Hepatocyte (in vitro differentiated cells): ENCODE measurements around the gene CCER1. TPM values are rescaled to one million over a fixed set of nuclear protein-coding genes. Genes with fewer than 3 reads are reported as not detected.

Experiments used
- DNase-seq: peaks from one replicate; pipeline ENCODE4 v3.0.0-alpha.2; 2016; ENCODE audit warnings: low spot score
- H2AFZ ChIP-seq: fragments of 200-600 bp; sonication (generic); 2 replicates; pipeline ENCODE4 v1.6.0; 2016; ENCODE audit warnings: antibody characterized with exemption, mild to moderate bottlenecking
- H3K27ac ChIP-seq: fragments of 200-600 bp; sonication (generic); 2 replicates; pipeline ENCODE4 v1.5.1; 2016; ENCODE audit warnings: mild to moderate bottlenecking
- H3K27me3 ChIP-seq: fragments of 200-600 bp; sonication (generic); 2 replicates; pipeline ENCODE4 v1.6.1; 2016
- H3K36me3 ChIP-seq: fragments of 200-600 bp; sonication (generic); replicated peaks from 2 replicates; pipeline ENCODE4 v1.5.1; 2016; ENCODE audit warnings: low read depth; ENCODE audit not compliant: insufficient read depth
- H3K4me1 ChIP-seq: fragments of 200-600 bp; sonication (generic); 2 replicates; pipeline ENCODE4 v1.5.1; 2016; ENCODE audit warnings: mild to moderate bottlenecking, moderate library complexity; ENCODE audit not compliant: insufficient read depth
- H3K4me2 ChIP-seq: fragments of 200-600 bp; sonication (generic); 2 replicates; pipeline ENCODE4 v1.6.0; 2016
- H3K4me3 ChIP-seq: fragments of 200-600 bp; sonication (generic); 2 replicates; pipeline ENCODE4 v1.5.1; 2016; ENCODE audit warnings: mild to moderate bottlenecking
- H3K79me2 ChIP-seq: fragments of 200-600 bp; sonication (generic); 2 replicates; pipeline ENCODE4 v1.6.0; 2017; ENCODE audit warnings: mild to moderate bottlenecking
- H3K9me2 ChIP-seq: fragments of 200-600 bp; sonication (generic); replicated peaks from 2 replicates; pipeline ENCODE4 v1.6.0; 2017; ENCODE audit warnings: mild to moderate bottlenecking; ENCODE audit not compliant: insufficient read depth
- H3K9me3 ChIP-seq: fragments of 200-600 bp; sonication (generic); 2 replicates; pipeline ENCODE4 v1.5.1; 2016; ENCODE audit warnings: low read depth, mild to moderate bottlenecking
- H4K20me1 ChIP-seq: fragments of 200-600 bp; sonication (generic); 2 replicates; pipeline ENCODE4 v1.6.0; 2016; ENCODE audit warnings: mild to moderate bottlenecking; ENCODE audit not compliant: insufficient read depth, poor library complexity, severe bottlenecking
- EZH2 ChIP-seq: fragments of 200-600 bp; sonication (generic); IDR thresholded peaks from 2 replicates; pipeline ENCODE4 v1.6.1; 2016; ENCODE audit warnings: antibody characterized with exemption, mild to moderate bottlenecking, borderline replicate concordance
- EZH2phosphoT487 ChIP-seq: fragments of 200-600 bp; sonication (generic); IDR thresholded peaks from one replicate; pipeline ENCODE4 v1.6.1; 2018; ENCODE audit warnings: antibody characterized with exemption, mild to moderate bottlenecking, low read depth, moderate library complexity; ENCODE audit not compliant: unreplicated experiment, severe bottlenecking
- WGBS: methylation state at CpG from one replicate; pipeline ENCODE4 v1.1.6; 2016; ENCODE audit warnings: low lambda C conversion rate; ENCODE audit errors: missing lambda C conversion rate; 5-methylcytosine and 5-hydroxymethylcytosine counted together
- polyA plus RNA-seq: library from polyadenylated mRNA; unstranded; fragments of >200 nt; fragmentation: Nextera tagmentation; extraction: Ambion mirVana; gene quantifications from 2 replicates; pipeline ENCODE4 v1.2.1, GENCODE V29; 2016
- total RNA-seq: library from RNA; depleted of rRNA; stranded (reverse); fragments of >200 nt; gene quantifications from 2 replicates; pipeline ENCODE4 v1.2.3, GENCODE V29; 2014
- TF ChIP-seq, protein P1 (sequence below): fragments of 200-600 bp; sonication (generic); IDR thresholded peaks from 2 replicates; pipeline ENCODE4 v1.5.1; 2016; ENCODE audit warnings: antibody characterized with exemption, mild to moderate bottlenecking; ENCODE audit not compliant: poor library complexity

CCER1 gene
- total and polyA plus RNA-seq, 2 experiments from 2014 or later, result not detected

DNA sequence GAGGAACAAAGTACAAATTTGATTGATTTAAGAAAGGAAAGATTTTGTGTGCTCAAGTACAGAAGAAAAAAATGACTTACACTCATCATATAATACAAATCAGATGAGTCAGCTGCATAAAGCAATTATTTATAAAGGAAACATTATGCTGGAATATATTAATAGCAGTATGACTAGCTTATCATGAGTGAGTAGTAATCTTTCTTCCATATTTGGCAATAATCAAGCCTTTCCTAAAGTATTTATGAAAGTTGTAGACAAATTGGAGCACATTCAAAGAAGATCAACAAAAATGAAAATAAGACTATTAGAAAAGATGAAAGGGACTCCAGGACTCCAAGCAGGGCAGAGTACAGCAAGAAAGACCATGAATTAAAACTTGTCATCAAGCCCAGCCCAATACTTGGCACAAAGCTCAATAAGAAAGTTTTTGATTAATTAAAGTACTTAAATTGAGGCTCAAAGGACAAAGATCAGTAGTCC lies 32.8 kb downstream of the CCER1 start:
- no peak overlapping the region for H3K4me3 ChIP-seq
- TF ChIP-seq, protein P1, sequence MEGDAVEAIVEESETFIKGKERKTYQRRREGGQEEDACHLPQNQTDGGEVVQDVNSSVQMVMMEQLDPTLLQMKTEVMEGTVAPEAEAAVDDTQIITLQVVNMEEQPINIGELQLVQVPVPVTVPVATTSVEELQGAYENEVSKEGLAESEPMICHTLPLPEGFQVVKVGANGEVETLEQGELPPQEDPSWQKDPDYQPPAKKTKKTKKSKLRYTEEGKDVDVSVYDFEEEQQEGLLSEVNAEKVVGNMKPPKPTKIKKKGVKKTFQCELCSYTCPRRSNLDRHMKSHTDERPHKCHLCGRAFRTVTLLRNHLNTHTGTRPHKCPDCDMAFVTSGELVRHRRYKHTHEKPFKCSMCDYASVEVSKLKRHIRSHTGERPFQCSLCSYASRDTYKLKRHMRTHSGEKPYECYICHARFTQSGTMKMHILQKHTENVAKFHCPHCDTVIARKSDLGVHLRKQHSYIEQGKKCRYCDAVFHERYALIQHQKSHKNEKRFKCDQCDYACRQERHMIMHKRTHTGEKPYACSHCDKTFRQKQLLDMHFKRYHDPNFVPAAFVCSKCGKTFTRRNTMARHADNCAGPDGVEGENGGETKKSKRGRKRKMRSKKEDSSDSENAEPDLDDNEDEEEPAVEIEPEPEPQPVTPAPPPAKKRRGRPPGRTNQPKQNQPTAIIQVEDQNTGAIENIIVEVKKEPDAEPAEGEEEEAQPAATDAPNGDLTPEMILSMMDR, result no peak
- no peak for TF ChIP-seq EZH2phosphoT487
- TF ChIP-seq EZH2, result no peak
- no peak overlapping the region for H2AFZ ChIP-seq
- no peaks in the 10 kb centered on the region for H3K79me2 ChIP-seq
- no peaks in the 10 kb centered on the region for H4K20me1 ChIP-seq
- no peak for DNase-seq
- H3K27ac ChIP-seq, result no peak overlapping the region
- no peaks in the 10 kb centered on the region for H3K27me3 ChIP-seq
- H3K4me2 ChIP-seq, result no peak overlapping the region
- no peaks in the 10 kb centered on the region for H3K36me3 ChIP-seq
- H3K4me1 ChIP-seq, result peaks cover 3% of the 10 kb centered on the region
- no peaks in the 10 kb centered on the region for H3K9me2 ChIP-seq
- H3K9me3 ChIP-seq, result no peaks in the 10 kb centered on the region

DNA sequence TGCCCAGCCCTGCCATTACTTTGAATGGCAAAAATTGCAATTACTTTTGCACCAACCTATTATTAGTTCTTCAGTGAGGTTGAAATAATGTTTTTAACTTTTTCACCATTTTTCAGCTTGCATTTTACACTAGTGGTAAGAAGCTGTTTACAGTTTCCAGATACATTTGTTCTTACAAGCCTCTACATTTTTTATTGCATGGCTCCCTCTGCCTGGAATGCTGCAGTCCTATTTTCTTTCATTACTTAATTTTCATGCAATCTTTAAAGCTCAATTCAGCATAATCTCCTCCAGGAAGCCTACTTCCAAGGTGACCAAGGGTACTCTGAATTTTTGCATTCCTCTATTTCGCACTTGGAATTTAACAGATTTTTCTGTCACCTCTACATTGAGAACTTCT lies 33.4 kb downstream of the CCER1 start:
- WGBS, result 92% methylated on average over 1 of the region's 1 CpG
- H3K79me2 ChIP-seq, result no peaks in the 10 kb centered on the region
- H3K9me2 ChIP-seq, result no peaks in the 10 kb centered on the region
- TF ChIP-seq EZH2, result no peak
- TF ChIP-seq, protein P1, result no peak
- no peak for TF ChIP-seq EZH2phosphoT487
- H3K4me2 ChIP-seq, result no peak overlapping the region
- no peaks in the 10 kb centered on the region for H3K36me3 ChIP-seq
- H3K4me3 ChIP-seq, result no peak overlapping the region
- peaks cover 3% of the 10 kb centered on the region for H3K4me1 ChIP-seq
- H4K20me1 ChIP-seq, result no peaks in the 10 kb centered on the region
- H3K9me3 ChIP-seq, result no peaks in the 10 kb centered on the region
- no peaks in the 10 kb centered on the region for H3K27me3 ChIP-seq
- H2AFZ ChIP-seq, result no peak overlapping the region
- H3K27ac ChIP-seq, result no peak overlapping the region
- no peak for DNase-seq

DNA sequence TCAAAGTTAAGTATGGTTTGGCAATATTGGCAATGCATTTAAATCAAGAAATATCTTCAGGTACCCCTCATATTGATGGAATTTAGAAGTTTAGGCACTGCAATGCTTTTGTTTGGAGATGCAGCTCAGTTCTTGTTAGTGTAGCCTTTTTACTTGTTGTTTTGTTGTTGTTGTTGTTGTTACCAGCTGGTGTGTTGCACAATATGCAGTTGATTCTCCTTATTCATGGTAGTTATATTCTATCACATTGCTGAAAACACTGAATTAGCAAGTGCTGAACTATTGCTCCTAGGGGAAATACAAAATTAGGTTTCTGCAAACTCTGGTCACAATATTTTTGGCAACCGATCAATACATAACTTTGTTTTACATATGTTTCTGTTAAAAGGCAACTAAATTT lies 34.8 kb downstream of the CCER1 start:
- H3K4me2 ChIP-seq, result no peak overlapping the region
- no peaks in the 10 kb centered on the region for H3K36me3 ChIP-seq
- TF ChIP-seq, protein P1, result no peak
- TF ChIP-seq EZH2 (no peak), EZH2phosphoT487 (no peak)
- no peak for DNase-seq
- no peak overlapping the region for H2AFZ ChIP-seq
- no peak overlapping the region for H3K27ac ChIP-seq
- WGBS, result 96% methylated on average over 1 of the region's 1 CpG
- no peak overlapping the region for H3K4me3 ChIP-seq
- no peaks in the 10 kb centered on the region for H3K9me3 ChIP-seq
- H3K79me2 ChIP-seq, result no peaks in the 10 kb centered on the region
- no peaks in the 10 kb centered on the region for H3K9me2 ChIP-seq
- H3K4me1 ChIP-seq, result peaks cover 3% of the 10 kb centered on the region
- no peaks in the 10 kb centered on the region for H3K27me3 ChIP-seq
- no peaks in the 10 kb centered on the region for H4K20me1 ChIP-seq

DNA sequence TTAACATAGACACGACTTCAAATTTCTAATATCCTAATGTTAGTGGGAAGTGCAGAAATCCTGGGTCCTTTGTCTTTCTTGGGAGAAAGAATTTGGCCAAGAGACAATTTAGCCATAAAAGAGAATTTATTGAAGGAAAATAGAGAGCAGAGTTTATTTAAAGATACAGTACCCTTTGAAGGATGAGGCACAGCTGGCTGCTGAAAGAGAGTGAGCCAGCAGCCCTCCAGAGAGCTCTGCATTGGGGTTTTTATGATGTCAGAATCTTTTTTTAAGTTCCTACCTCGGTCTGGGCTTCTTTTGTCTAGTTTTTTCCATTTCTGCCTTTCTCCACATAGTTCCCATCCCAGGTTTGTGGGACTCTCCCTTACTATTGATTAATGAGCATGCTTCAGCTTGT lies 37.5 kb downstream of the CCER1 start:
- no peaks in the 10 kb centered on the region for H3K4me1 ChIP-seq
- no peaks in the 10 kb centered on the region for H3K79me2 ChIP-seq
- H2AFZ ChIP-seq, result no peak overlapping the region
- H3K4me2 ChIP-seq, result no peak overlapping the region
- H3K27ac ChIP-seq, result no peak overlapping the region
- DNase-seq, result no peak
- H3K36me3 ChIP-seq, result no peaks in the 10 kb centered on the region
- H3K4me3 ChIP-seq, result no peak overlapping the region
- no peak for TF ChIP-seq EZH2phosphoT487
- no peak for TF ChIP-seq EZH2
- TF ChIP-seq, protein P1, result no peak
- H3K27me3 ChIP-seq, result no peaks in the 10 kb centered on the region
- H3K9me3 ChIP-seq, result no peaks in the 10 kb centered on the region
- 67% methylated on average over 2 of the region's 2 CpGs for WGBS
- no peaks in the 10 kb centered on the region for H3K9me2 ChIP-seq
- H4K20me1 ChIP-seq, result no peaks in the 10 kb centered on the region
